Left kidney (tissue), 2 donors: ENCODE data around the gene NOL3. TPM values are rescaled to one million over a fixed set of nuclear protein-coding genes. Genes with fewer than 3 reads are reported as not detected.

Experiments used
- DNase-seq: peaks from one replicate; pipeline ENCODE4 v3.0.0-alpha.2; 2013
- polyA plus RNA-seq: library from polyadenylated mRNA; unstranded; fragments of 120-200 nt; gene quantifications from one replicate; pipeline ENCODE4 v1.2.1, GENCODE V29; 2013; ENCODE audit not compliant: insufficient read length

The NOL3 gene
- polyA plus RNA-seq, 1 donor = 6.4 TPM

- DNase-seq = no peak
Observed at GRCh38 chr16:67206129-67206837, 35.9 kb downstream of the NOL3 start.

GRCh38 chr16:67206838-67207248, 36.5 kb downstream of the NOL3 start:
- DNase-seq = no peak

DNA sequence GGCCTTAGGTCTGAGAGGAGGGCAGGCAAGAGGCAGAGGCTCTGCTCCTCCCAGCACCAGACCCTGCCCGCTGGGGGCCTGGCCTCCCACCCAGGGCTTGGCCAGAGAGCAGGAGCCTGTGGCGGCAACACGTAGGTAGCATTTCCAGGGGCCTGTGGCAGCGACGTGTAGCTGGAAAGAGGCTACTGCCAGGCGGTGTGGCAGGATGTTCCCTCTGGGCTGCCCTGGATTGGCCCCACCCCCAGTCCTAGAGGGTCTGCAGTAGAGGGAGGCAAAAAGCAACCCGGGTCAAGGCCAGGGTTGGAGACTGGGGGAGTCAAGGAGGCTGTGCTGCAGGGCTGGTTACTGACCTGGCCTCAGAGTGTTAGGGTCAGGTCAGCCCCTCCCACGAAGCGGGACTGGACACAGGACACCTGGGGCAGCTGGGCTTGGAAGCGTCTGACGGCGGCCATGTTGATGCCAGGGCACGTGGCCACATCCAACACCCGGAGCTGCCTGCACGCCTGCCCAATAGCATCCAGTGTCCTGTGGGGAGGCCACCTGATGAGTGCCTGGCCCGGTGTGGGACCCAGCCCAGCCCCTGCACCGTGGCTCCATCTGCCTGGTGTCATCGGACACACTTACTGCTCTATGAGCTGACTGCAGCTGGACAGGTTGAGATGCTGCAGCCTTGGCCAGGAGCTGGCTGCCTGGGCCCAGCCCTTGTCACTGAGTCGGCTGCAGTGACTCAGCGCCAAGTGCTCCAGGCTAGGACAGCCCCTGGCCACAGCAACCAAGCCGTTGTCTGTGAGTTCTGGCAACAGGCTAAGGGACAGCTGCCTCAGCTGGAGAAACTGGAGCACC, 37.1 kb downstream of the NOL3 start:
- no peak for DNase-seq

DNA sequence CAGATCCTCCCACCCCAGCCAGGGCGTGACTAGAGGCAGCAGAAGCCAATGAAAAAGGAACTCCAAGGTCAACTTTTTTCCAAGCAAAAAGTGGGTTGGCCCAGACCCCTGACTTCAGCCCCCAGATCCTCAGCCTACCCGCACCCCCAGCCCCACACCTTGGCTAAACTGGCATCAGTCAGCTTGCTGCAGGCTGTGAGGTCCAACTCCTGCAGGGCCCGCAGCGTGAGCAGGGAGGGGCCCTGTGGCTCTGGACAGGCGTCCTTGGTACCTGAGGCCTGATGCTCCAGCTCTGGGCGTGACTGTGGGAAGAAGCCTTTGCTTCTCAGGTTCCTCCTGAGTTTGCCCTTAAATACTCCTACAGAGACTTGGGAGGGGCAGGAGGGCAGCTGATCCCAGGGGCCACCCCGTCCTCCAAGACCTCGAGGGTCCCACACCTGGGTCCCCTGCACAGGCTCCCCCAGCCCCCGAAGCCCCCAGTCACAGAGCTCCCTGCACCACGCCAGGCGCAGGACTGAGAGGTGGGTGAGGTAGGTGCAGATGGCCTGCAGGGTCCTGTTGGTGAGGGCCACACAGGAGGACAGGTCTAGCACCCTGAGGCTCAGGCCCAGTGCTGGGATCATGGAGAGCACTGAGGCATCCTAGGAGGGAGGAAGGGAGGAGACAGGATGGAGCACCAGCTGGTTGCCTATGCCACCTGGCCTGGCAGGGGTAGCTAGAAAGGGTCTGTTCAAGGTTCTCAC, 38.0 kb downstream of the NOL3 start:
- DNase-seq = no peak

DNA sequence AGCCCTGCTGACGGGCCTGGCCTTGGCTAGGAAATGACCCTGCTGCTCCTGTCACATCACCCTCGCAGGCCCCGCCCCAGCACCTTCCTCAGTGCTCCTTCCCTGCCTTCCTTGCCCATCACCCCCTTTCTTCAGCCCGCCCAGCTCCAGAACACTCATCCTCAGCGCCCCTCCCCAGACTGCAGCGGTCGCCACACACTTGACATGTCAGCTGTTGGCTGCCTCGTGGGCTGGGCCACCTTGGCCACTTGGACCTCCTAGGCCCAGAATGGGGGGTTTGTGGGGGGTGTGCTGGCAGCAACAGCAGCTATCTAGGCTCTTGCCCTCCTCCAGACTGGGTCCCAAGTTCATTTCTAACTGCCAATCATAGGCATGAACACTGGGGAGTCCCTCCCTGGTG, 39.2 kb downstream of the NOL3 start:
- no peak for DNase-seq

- DNase-seq = no peak
Observed at GRCh38 chr16:67210069-67210937, 40.0 kb downstream of the NOL3 start.

- DNase-seq = no peak
Observed at GRCh38 chr16:67211674-67212073, 41.3 kb downstream of the NOL3 start.

DNA sequence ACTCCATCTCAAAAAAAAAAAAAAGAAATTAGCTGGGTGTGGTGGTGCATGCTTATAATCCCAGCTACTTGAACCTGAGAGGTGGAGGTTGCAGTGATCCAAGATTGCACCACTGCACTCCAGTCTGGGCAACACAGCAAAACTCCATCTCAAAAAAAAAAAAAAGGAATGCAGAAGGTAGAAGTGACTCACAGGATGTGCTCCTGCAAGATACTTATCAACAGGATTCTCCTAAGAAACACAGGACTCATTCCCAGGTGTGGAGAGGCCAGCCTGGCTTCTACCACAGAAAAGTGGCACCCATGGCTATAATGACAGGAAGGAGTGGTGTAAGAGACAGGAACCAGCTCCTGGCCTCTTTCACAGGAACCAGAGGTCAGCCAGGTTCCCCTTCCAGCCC, 42.4 kb downstream of the NOL3 start:
- no peak for DNase-seq

GRCh38 chr16:67213197-67214019, 43.1 kb downstream of the NOL3 start:
- no peak for DNase-seq

GRCh38 chr16:67215706-67216105, 45.4 kb downstream of the NOL3 start:
- DNase-seq = no peak

DNA sequence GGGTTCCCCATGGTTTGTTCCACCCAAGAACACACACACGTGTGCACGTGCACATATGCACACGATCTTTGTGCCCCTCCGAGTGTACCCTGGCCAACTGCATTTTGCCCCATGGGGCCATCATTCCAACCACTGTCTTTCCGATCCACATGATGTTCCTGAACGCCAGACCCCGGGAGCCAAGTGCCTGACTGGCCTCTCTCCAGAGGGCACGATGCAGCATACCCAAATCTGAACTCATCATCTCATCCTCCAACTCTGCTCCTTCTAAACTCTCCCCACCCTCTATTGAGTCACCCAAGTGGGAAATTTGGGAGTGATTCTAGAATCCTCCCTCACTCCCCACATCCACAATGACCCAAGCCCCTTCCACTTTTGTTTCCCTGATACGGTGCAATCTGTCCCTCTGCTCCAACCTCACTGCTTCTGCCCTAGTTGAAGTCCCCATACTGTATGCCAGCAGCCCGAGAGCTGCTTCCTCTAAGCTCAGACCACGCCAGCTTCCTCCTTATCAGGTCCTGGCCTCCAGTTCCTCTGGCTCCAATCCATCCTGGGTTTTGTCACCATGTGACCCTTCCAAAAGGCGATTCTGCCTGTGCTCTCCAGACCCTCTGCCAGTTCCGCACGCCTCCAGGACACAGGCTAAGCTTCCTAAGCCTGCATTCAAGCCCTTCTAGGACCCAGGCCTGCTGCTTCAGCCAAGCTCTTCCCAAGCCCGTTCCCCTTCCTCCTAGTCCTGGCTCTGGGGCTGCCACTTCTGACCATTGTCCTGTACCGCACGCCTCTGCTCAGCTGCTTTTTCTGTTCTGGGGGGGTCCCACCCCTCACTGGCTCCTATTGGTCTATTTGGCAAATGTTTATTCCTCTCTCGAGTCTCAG, 46.5 kb downstream of the NOL3 start:
- DNase-seq = no peak

GRCh38 chr16:67223992-67224391, 53.7 kb downstream of the NOL3 start:
- DNase-seq = no peak

Other genes with a start within 250 kb of the NOL3 start
- gene RRAD, start 245.0 kb upstream of the NOL3 start, polyA plus RNA-seq = 3.7 TPM
- gene CIAO2B, start 236.1 kb upstream of the NOL3 start, polyA plus RNA-seq = 78.3 TPM
- 41.1 TPM for gene CES2, start 235.0 kb upstream of the NOL3 start, polyA plus RNA-seq
- 4.1 TPM for gene CES3, start 209.3 kb upstream of the NOL3 start, polyA plus RNA-seq
- gene CES4A, start 181.9 kb upstream of the NOL3 start, polyA plus RNA-seq = 12.4 TPM
- gene CBFB, start 141.4 kb upstream of the NOL3 start, polyA plus RNA-seq = 83.8 TPM
- gene PHAF1, start 60.6 kb upstream of the NOL3 start, polyA plus RNA-seq = 29.3 TPM
- 6.8 TPM for gene B3GNT9, start 19.5 kb upstream of the NOL3 start, polyA plus RNA-seq
- 3.2 TPM for gene TRADD, start 10.6 kb upstream of the NOL3 start, polyA plus RNA-seq
- 2.0 TPM for gene FBXL8, start 10.6 kb upstream of the NOL3 start, polyA plus RNA-seq
- 1.5 TPM for gene HSF4, start 5.8 kb upstream of the NOL3 start, polyA plus RNA-seq
- 51.5 TPM for gene MATCAP1, start 13.4 kb downstream of the NOL3 start, polyA plus RNA-seq
- gene EXOC3L1, start 19.6 kb downstream of the NOL3 start, polyA plus RNA-seq = 4.6 TPM
- gene E2F4, start 21.6 kb downstream of the NOL3 start, polyA plus RNA-seq = 55.6 TPM
- 4.7 TPM for gene ELMO3, start 28.6 kb downstream of the NOL3 start, polyA plus RNA-seq
- gene TMEM208, start 56.6 kb downstream of the NOL3 start, polyA plus RNA-seq = 35.2 TPM
- 44.5 TPM for gene FHOD1, start 76.9 kb downstream of the NOL3 start, polyA plus RNA-seq
- gene SLC9A5, start 78.4 kb downstream of the NOL3 start, polyA plus RNA-seq = 4.9 TPM
- gene PLEKHG4, start 109.0 kb downstream of the NOL3 start, polyA plus RNA-seq = 14.2 TPM
- gene KCTD19, start 156.2 kb downstream of the NOL3 start, polyA plus RNA-seq = 1.6 TPM
- gene LRRC36, start 156.3 kb downstream of the NOL3 start, polyA plus RNA-seq = 8.7 TPM
- 42.7 TPM for gene TPPP3, start 223.0 kb downstream of the NOL3 start, polyA plus RNA-seq
- gene ZDHHC1, start 245.9 kb downstream of the NOL3 start, polyA plus RNA-seq = 11.5 TPM